Tibial nerve (tissue), 4 donors: Measurements from ENCODE around the gene SULT1A3.

Experiments used
- EP300 ChIP-seq, 2 donors: sonication (generic); formaldehyde crosslinking; IDR thresholded peaks; one replicate each; pipeline ENCODE4 v1.6.1; 2017; ENCODE audit warnings: antibody characterized with exemption in 2 of 2, mild to moderate bottlenecking in 1 of 2
- POLR2A ChIP-seq, 2 donors: fragments of 450-650 bp; IDR thresholded peaks; one replicate each; pipeline ENCODE4 v1.6.1; 2017; ENCODE audit warnings: antibody characterized with exemption in 2 of 2, mild to moderate bottlenecking in 2 of 2, moderate library complexity in 2 of 2
- TF ChIP-seq, protein P1 (sequence below), 5 experiments: fragments of 200-600 bp in 3 of 5; fragments of 450-650 bp in 2 of 5; sonication (generic) in 3 of 5; IDR thresholded peaks; one replicate each; pipeline ENCODE4 v1.5.1; 2016 to 2019; ENCODE audit warnings: antibody characterized with exemption in 5 of 5, mild to moderate bottlenecking in 3 of 5, moderate library complexity in 2 of 5

DNA sequence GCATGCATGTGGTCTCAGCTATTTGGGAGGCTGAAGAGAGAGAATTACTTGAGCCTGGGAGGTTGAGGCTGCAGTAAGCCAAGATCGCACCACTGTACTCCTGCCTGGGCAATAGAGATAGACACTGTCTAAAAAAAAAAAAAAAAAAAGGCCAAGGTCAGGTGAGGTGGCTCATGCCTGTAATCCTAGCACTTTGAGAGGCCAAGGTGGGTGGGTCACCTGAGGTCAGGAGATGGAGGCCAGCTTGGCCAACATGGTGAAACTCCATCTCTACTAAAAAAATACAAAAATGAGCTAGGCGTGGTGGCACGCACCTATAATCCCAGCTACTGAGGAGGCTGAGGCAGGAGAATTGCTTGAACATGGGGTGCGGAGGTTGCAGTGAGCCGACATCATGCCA lies 43.9 kb upstream of the SULT1A3 start:
- TF ChIP-seq, protein P1, sequence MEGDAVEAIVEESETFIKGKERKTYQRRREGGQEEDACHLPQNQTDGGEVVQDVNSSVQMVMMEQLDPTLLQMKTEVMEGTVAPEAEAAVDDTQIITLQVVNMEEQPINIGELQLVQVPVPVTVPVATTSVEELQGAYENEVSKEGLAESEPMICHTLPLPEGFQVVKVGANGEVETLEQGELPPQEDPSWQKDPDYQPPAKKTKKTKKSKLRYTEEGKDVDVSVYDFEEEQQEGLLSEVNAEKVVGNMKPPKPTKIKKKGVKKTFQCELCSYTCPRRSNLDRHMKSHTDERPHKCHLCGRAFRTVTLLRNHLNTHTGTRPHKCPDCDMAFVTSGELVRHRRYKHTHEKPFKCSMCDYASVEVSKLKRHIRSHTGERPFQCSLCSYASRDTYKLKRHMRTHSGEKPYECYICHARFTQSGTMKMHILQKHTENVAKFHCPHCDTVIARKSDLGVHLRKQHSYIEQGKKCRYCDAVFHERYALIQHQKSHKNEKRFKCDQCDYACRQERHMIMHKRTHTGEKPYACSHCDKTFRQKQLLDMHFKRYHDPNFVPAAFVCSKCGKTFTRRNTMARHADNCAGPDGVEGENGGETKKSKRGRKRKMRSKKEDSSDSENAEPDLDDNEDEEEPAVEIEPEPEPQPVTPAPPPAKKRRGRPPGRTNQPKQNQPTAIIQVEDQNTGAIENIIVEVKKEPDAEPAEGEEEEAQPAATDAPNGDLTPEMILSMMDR (IDR thresholded peaks at IDR 0.05): no peak
- TF ChIP-seq POLR2A (IDR thresholded peaks at IDR 0.05) (no peak), EP300 (IDR thresholded peaks at IDR 0.05) (no peak)
